Measurements from ENCODE around the gene MCTP2.

GRCh38 chr15:94397337-94397736 is 166.0 kb downstream of the MCTP2 start:
- TF ChIP-seq CTCF (IDR thresholded peaks at IDR 0.05; ENCODE audit: control extremely low read depth in 1 of 3, insufficient read depth in 1 of 3, low read depth in 1 of 3, low read length in 3 of 3) (no peak), EZH2 (IDR thresholded peaks at IDR 0.05; ENCODE audit: low read depth, low read length, severe bottlenecking) (no peak), SP1 (IDR thresholded peaks at IDR 0.05; ENCODE audit: low read depth, low read length) (no peak)
